HG02623 (cell line): ENCODE results near the gene CLDN9.
A peak's percentile ranks its signal among the peaks of the same experiment; 100 is the strongest.

ENCODE experiments used
- ATAC-seq: cut with Tn5 transposase; IDR thresholded peaks from one replicate; pipeline ENCODE4 v1.9.1; 2021; ENCODE audit warnings: moderate library complexity; ENCODE audit not compliant: unreplicated experiment

CLDN9 gene

DNA sequence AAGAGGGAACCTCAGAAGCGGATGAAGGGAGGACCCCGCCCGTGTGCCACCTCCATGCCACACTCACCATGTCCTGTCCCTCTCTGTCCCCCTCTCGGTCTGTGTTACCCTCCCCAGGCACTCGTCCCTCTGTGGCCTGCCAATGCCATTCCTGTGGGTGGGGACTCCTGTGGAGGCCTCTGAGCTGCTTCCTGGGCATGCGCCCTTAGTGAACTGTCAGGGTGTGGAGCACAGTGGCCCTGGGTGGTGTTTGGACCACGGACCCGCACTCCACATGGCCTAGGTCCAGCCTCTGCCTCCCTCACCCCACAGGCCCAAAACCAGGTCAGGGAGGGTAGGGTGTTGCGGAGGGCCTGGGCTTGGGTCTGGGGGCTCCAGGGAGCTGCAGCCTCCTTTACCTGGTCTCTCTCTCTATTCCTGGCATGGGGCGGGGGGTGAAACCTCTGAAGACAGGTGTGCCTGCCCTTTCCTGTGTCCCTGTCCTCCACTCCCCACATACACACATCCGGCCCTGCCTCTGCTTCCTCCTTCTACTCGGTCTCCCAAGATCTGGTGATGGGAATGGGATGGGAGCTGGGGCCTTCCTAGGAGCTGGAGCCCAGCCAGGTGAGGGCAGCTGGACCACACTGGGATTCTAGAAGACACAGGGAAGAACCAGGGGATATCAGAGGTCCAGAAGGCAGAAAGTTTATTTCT is 21.0 kb upstream of the CLDN9 start:
- no peak for ATAC-seq

DNA sequence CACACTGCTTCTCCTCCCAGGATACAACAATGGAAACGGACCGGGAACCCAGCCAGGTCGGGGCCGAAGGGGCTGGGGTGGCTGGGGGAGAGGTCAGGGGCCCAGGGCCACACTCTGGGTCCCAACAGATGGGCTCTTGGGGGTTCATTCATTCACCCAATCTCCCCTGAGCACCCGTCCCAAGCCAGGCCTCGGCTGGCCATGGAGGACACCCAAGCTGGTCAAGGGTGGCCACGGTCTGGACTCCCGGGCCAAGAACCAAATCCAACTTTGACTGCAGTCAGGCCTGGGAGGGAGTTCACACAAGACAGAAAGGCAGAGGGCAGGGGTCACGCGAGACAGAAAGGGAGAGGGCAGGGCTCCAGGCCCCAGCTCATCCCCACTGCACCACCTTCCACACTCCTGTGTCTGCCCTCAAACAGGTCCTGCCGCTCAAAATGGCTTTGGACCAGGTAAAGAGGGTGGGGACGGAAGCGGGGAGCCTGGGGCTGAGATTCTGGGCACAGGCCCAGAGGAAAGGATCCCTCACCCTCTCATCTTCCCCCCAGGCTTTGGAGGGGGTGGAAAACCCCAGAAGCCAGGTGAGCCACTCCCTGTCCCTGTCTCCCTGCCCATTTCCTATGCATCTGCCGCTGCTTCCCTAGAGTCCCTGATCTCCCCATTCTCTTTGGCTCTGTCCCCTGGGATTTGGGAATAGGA is 20.2 kb upstream of the CLDN9 start:
- ATAC-seq, result no peak

- ATAC-seq, result no peak
Measured at GRCh38 chr16:2996298-2996697, 16.4 kb upstream of the CLDN9 start.

DNA sequence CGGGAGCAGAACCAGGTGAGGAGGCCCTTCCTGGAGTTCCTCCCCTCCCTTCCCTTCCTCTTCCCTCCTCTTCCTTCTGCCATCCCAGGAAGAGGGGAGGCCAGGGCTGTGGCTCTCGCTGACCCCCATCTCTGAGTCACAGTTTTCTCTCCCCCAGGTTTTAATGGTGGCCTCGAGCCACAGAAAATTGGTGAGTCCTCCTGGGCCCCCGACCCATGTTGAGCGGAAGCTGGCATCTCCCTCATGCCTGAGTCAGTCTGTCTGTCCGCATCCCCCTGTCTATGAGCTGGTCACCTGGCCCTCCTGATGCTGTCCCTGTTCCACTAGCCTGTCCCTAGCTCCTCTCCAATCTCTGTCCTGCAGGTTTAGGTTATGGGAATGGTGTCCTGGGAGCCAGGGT is 12.8 kb upstream of the CLDN9 start:
- ATAC-seq, result no peak

DNA sequence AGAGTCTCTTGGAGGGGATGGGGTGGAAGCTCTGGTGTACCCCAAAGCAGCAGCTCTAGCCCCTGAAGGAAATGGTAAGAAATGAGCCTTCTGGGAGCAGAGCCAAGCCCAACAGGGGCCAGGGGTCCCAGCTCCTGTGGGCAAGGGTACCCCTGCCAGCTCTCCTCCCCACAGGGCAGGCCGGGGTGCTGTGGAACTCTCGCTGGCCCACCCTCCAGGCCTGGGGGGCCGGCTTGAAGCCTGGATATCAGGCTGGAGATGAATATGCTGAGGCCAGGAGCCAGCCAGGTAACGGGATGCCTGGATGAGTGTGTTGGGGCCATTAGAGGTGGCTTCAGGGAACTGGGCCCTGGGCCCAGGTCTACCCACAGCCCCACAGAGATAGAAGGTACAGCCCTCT is 12.2 kb upstream of the CLDN9 start:
- ATAC-seq, result no peak

GRCh38 chr16:3001316-3001715 is 11.4 kb upstream of the CLDN9 start:
- no peak for ATAC-seq

GRCh38 chr16:3003582-3004270 is 9.0 kb upstream of the CLDN9 start:
- ATAC-seq, result peak; percentile 94

DNA sequence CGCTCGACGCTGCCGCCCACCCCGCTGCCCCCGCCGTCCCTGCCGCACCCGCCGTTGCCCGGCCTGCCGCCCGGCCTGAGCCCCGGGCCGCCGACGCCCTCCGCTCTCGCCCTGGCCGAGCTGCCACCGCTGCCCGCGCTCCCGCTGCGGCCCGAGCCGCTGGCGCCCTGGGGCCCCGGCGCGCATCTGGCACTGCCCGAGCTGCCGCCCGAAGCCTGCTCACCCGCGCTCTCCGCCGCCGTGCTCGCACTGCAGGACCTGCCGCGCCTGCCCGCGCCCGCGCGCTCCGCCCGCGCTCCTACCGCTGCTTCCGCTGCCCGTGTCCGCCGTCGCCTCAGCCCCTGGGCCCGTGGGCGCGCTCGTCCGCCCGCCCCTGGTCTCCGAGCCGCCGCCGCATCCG is 8.4 kb upstream of the CLDN9 start:
- peak; percentile 6 for ATAC-seq

DNA sequence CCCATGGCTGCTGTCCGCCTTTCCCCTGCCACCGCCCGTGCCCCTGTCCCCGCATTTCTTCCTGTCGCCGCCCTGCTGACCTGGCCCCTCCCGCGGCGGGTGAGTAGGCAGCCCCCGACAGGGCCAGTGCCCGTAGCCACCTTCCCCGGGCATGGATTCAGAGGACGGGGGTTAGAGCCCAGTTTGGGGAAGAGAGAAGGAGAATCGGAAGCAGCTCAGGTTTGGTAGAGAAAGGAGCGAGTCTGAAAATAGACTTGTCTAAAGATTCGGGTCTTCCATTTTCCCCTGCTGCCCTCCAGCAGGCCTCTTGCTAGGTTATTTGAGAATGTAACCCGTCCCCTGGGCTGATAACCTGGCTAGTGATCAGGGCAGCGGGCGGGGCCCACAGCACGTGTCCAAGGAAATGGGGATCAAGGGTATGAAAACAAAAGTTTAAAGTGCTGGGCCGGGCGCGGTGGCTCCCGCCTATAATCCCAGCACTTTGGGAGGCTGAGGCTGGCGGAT is 7.9 kb upstream of the CLDN9 start:
- no peak for ATAC-seq

GRCh38 chr16:3007059-3007956 is 5.4 kb upstream of the CLDN9 start:
- no peak for ATAC-seq

DNA sequence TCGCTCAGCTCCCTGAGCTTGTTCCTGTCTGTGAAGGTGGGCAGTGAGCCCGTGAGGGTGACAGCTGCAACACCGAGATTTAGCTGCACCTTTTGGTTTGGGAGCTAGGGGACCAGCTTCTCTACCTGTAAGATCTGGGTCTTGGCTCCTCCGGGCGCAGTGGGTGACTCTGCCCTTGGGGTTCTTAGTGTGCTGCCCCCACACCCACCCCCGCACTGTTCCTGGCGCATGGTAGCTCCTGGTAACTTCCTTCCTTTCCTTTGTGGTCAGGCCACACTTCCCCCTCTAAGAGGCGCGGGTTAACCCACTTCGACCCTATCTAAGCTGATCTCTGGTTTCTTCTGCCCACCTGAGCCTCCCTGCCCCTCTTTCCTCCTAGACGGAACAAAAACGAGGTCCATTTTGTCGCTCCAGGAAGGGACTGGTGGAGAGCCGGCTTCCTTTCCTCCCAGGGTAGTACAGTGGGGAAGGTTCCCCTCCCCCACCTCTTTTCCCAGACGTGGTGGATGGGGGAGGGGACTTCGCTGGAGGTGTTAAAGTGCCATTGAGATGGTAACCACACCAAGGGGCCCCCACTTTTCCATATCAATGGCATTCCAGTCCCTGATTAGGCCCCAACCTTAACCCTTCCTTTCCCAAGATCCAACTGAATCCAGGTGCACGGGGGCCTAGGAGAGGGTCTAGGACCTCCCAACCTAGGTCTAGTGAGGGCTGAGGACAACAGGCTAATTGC is 4.6 kb upstream of the CLDN9 start:
- ATAC-seq, result no peak

DNA sequence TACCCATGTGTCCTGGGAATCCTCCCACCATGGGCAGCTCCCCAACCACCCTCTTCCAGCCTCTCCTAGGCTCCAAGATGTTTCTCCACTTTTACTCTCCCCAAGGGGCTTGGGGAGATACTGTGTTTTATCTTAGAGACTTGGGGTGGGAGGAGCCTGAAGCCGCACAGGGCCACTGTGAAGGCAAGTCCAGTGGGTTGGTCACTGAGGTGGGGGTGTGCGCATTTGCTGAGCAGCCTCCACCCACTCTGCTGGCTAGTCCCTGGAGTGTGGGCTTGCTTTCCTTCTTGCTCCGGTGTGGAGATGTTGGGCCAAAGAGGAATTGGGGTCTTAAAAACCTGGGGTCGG is 4.1 kb upstream of the CLDN9 start:
- no peak for ATAC-seq

DNA sequence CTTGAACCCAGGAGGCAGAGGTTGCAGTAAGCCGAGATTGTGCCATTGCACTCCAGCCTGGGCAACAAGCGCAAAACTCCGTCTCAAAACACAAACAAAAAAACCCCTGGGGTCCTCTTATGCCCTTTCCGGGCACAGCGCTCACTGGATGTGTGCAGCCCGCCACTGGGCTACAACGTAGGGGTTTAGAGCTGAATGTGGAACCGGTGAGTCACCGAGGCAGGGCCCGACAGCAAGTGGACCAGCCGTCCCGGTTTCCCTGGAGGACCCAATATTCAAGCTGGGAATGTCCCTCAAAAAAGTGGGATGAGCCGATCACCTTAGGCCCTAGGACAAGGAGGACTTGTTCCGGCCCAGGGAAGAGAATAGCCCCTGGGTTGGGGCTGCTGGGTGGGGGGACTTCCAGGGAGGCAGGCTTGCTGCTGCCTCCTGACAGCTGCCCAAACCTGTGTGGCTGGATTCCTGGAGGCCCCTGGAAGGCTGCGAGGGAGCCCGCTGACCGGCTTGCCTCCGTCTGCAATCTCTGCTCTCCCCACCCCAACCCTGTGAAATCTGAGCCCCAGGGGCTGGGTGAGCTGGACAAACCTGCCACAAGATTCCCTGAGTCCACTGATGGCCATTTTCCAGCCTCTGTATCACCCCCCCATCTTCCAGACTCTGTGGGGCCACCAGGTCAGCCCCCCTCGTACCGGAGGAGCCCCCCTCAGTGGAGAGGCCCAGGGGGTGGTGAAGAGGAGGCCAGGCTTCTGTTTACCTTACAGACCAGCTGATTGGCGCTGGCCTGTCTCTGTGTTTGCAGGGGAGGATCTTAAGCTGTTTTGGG is 2.9 kb upstream of the CLDN9 start:
- no peak for ATAC-seq

DNA sequence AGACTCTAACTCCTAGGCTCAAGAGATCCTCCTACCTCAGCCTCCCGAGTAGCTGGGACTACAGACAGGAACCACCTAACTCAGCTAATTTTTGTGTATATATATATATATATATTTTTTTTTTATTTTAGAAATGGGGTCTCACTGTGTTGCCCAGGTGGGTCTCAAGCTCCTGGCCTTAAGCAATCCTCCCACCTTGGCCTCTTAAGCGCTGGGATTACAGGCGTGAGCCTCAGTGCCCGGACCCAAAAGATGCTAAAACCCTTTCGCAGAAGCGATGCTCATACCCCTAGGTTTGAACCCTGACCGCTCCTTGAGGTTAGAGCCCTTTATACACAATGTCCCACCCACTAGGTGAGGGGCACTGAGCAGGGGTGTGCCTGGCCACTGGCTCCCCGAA is 2.2 kb upstream of the CLDN9 start:
- no peak for ATAC-seq

- ATAC-seq, result no peak
Measured at GRCh38 chr16:3012246-3012645, 477 bp upstream of the CLDN9 start.

DNA sequence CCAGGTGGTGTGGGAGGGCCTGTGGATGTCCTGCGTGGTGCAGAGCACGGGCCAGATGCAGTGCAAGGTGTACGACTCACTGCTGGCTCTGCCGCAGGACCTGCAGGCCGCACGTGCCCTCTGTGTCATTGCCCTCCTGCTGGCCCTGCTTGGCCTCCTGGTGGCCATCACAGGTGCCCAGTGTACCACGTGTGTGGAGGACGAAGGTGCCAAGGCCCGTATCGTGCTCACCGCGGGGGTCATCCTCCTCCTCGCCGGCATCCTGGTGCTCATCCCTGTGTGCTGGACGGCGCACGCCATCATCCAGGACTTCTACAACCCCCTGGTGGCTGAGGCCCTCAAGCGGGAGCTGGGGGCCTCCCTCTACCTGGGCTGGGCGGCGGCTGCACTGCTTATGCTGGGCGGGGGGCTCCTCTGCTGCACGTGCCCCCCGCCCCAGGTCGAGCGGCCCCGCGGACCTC is 798 bp downstream of the CLDN9 start:
- ATAC-seq, result no peak

GRCh38 chr16:3013998-3014690 is 1.4 kb downstream of the CLDN9 start:
- ATAC-seq, result no peak

GRCh38 chr16:3014971-3015370 is 2.2 kb downstream of the CLDN9 start:
- no peak for ATAC-seq
